LNCAP (cell line): ENCODE data around the gene MEOX1.

ENCODE experiments used
- TF ChIP-seq, protein P1 (sequence below): fragments of 450-650 bp; IDR thresholded peaks from 2 replicates; pipeline ENCODE4 v1.5.1; 2017; ENCODE audit warnings: mild to moderate bottlenecking

MEOX1 gene

DNA sequence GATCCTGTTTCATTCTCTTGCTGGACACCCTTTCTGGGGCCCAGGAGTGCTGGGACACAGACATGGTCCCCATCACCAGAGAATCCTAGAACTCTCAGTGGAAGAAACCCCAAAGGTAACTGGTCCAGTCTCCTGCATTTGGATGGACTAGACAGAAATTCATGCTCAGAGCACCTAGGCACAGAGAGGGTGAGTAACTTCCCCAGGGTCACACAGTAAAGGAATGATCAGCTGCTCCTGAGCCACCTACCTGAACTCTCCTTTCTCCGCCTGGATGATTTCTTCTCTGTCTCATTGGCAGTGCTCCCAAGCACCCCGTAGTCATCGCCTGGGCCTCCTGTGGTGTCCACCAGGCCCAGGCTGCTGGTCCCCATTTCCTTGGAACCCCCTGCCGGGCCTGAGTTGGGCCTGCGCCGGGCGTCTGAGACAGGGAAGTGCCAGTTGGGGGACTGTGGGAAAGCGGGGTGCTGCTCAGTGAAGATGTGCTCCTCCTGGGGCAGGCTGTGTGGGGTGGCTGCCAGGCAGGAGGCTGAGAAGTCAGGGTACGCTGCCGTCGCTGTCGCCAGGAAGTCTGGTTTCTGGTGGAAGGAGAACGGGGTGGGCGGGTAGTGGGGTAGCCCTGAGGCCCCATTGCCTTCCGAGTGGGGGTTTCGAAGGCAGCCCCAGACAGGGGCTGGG lies 767 bp downstream of the MEOX1 start:
- TF ChIP-seq, protein P1, sequence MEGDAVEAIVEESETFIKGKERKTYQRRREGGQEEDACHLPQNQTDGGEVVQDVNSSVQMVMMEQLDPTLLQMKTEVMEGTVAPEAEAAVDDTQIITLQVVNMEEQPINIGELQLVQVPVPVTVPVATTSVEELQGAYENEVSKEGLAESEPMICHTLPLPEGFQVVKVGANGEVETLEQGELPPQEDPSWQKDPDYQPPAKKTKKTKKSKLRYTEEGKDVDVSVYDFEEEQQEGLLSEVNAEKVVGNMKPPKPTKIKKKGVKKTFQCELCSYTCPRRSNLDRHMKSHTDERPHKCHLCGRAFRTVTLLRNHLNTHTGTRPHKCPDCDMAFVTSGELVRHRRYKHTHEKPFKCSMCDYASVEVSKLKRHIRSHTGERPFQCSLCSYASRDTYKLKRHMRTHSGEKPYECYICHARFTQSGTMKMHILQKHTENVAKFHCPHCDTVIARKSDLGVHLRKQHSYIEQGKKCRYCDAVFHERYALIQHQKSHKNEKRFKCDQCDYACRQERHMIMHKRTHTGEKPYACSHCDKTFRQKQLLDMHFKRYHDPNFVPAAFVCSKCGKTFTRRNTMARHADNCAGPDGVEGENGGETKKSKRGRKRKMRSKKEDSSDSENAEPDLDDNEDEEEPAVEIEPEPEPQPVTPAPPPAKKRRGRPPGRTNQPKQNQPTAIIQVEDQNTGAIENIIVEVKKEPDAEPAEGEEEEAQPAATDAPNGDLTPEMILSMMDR: no peak

DNA sequence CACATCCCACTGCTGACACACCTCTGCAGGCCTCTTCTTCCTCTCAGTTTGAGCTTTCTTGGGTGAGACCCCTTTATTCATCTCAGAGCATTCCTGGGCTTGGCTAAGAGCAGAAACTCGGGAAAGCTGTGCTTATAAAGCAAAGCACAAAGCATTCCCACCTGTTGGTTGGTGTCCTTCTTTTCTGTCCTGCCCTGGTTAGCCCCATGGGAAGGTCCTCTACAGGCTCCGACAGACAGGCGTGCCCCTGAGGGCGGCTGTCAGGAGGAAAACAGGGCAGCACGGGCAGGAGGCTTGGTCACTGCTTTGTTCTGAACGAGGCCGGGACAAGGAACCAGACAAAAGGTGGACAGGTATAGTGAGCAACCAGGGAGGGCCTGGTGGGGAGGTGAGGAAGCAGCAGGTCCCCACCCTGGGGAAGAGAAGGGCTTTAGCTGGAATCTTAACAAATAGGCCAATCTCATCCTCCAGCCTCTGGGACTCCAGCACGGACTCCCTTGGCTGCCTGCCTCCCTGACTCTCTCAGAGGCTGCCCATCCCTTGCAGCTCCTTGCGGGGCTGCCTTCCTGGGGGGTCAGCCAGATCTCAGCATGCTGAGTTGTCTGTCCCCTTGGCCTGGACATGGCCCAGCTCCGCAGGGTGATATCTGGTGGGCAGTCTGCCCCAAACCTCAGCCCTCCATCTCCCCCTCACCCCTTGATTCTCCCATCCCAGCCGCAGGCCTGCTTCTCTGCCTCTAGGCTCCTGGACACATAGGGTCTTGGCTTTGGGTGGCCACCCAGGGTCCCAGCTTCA lies 1.7 kb downstream of the MEOX1 start:
- TF ChIP-seq, protein P1: no peak

GRCh38 chr17:43658900-43659299 lies 2.8 kb downstream of the MEOX1 start:
- TF ChIP-seq, protein P1: no peak

GRCh38 chr17:43655693-43656255 lies 5.9 kb downstream of the MEOX1 start:
- TF ChIP-seq, protein P1: no peak

- TF ChIP-seq, protein P1: no peak
These were observed 9.6 kb downstream of the MEOX1 start for GRCh38 chr17:43652124-43652480.

DNA sequence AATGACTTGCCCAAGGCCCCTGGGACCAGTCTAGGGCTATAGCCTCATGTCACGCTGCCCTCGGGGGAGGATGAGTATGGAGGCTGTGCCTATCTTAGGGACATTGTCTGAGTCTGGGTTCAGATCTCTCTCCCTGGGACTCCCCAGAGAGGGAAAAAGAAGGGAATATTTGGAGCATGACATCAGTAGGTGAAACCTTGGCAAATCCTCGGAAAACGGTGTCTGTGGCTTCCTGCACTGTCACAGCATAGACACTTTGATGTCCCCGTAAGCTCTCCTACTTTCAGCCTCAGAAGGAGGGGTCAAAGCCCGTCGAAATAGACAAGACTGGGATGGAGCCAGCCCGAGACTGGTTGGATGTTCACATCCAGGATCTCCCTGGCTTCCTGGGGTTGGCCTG lies 11.3 kb downstream of the MEOX1 start:
- TF ChIP-seq, protein P1: no peak

DNA sequence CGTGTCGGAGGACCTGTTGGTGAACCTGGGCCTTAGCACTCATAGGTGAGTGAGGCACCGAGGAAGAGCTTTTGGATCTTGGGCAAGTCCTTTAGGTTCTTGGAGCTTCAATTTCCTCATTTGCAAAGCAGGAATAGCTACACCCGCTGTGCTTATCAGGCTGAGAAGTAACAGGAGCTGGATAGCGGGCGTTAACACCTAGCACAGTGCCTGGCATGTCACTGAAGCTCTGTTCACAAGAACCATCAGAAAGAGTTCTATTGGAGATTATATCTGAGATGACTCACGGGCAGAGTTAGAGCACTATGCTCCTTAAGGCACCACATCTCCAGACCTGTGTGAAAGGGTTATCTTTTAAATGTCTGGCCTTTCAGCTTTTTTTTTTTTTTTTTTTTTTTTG lies 12.8 kb downstream of the MEOX1 start:
- TF ChIP-seq, protein P1: no peak
